ENCODE data around the gene WEE2.
A peak's percentile ranks its signal among the peaks of the same experiment; 100 is the strongest.

WEE2 gene

DNA sequence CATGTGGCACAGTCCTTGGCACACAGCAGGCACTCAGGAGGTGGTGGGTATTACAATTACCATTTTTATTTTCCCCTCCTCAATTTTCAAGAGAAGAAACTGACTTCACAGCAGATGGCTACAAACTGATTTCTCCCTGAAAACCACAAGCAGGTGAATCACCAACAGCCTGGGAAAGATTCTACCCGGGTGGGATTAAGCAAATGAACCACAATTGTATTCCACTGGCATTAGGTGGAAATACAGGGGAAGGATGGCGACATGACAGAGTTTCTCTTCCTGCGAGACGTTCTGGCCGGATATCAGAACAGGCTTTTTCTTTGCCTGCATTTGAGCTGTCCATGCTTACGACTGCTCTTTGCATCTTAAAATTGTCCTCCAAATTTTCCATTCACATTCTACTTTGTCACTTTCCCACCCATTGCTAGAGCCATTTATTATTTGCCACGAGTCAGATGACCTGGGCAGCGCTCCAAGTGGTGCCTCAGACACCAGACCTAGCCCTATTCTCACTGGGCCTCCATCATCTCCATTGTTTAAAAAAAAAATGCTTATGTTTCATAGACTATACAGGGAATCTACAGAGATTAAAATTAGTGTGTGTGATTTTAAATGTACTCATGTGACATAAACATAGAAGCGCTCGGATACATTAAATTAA is 10.8 kb upstream of the WEE2 start:
- TF ChIP-seq, protein P1, sequence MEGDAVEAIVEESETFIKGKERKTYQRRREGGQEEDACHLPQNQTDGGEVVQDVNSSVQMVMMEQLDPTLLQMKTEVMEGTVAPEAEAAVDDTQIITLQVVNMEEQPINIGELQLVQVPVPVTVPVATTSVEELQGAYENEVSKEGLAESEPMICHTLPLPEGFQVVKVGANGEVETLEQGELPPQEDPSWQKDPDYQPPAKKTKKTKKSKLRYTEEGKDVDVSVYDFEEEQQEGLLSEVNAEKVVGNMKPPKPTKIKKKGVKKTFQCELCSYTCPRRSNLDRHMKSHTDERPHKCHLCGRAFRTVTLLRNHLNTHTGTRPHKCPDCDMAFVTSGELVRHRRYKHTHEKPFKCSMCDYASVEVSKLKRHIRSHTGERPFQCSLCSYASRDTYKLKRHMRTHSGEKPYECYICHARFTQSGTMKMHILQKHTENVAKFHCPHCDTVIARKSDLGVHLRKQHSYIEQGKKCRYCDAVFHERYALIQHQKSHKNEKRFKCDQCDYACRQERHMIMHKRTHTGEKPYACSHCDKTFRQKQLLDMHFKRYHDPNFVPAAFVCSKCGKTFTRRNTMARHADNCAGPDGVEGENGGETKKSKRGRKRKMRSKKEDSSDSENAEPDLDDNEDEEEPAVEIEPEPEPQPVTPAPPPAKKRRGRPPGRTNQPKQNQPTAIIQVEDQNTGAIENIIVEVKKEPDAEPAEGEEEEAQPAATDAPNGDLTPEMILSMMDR (IDR thresholded peaks at IDR 0.05; ENCODE audit: low read depth, low read length): no peak
- peak in 1 of 2 donors; percentile 63 for DNase-seq (ENCODE audit: low read depth in 2 of 2)
- H3K4me3 ChIP-seq (replicated peaks in 1 of 2; ENCODE audit: low read depth in 2 of 2, low read length in 2 of 2): no peak overlapping the region

DNA sequence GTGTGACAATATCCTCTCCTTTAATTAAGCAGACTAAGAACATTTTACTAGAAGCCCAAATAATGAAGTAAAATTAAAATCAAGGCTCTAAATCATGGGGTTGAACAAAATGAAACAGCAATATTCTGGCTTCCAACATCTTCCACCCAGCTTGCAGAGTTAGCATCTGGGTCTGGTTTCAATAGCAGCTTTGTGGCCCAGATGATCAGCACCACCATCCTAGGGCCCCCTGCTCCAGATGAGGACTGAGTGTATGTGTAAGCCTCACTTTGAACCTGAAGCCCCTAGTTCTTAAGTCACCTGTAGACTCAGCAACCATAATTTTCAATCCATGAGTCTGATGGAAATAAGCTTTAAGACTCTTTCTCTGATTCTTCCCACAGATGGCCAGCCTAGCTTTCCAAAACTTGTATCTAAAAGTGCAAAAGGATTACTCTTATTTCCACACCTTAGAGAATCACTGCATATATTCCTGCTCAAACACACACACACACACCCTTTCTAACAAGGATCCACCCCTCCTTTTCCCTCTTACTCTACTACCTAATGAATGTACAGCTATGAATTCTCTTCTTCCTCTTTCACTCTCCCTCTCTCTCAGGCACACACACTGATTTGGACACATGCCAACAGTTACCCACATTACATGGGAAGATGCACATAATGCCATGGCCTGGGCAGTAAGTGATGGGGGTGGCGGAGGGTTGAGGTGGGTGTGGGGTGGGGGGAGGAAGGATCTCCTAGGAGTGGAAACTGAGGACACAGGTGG is 9.7 kb upstream of the WEE2 start:
- TF ChIP-seq, protein P1 (IDR thresholded peaks at IDR 0.05; ENCODE audit: low read depth, low read length): no peak
- DNase-seq (ENCODE audit: low read depth in 2 of 2): no peak
- no peak overlapping the region for H3K4me3 ChIP-seq (replicated peaks in 1 of 2; ENCODE audit: low read depth in 2 of 2, low read length in 2 of 2)

DNA sequence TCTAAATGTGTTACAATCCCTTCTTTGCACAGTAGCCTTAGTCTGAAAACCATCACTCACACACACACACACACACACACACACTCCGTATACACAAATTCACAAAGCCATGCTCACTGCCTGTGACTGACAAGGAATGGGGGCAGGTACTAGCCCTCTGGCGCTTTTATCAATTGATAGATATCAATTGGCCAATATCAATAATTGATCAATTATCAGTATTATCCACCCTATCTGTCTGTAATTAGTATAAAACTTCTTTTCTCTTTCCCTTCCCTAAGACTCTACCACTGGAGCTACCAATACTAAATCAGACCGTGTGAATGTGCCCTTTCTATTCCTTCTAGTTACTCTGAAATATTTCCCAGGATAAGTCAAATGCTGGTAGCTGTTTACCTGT is 8.3 kb upstream of the WEE2 start:
- H3K4me3 ChIP-seq (replicated peaks in 1 of 2; ENCODE audit: low read depth in 2 of 2, low read length in 2 of 2): no peak overlapping the region
- DNase-seq (ENCODE audit: low read depth in 2 of 2): no peak

DNA sequence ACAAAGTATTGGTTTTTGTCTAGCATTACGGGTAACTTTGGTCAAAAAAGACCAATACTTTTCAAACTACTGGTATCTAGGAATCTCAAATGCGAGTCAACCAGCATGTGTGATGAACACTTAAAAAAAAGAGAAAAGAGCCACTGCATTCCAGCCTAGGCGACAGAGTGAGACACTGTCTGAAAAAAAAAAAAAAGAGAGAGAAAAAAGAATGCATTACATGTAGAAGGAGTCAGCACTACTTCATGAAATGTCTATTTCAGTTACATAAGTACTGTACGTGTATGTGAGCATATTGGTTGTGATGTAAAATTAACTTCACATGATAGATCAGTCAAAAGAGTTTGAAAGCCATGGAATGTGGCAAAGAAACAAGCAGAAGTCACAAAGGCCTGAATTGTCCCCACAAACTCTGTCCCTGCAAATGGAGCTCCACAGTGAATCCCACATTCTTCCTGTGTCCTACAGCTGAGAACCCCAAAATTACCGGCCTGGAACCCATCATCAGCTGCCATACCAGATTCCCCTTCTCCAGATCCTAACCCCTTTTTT is 7.8 kb upstream of the WEE2 start:
- H3K4me3 ChIP-seq (replicated peaks in 1 of 2; ENCODE audit: low read depth in 2 of 2, low read length in 2 of 2): peak overlapping the region in 1 of 2 donors; percentile 59
- TF ChIP-seq, protein P1 (IDR thresholded peaks at IDR 0.05; ENCODE audit: low read depth, low read length): no peak
- no peak for DNase-seq (ENCODE audit: low read depth in 2 of 2)

More for the DNA sequence above, 8.3 kb upstream of the WEE2 start:
- TF ChIP-seq, protein P1 (IDR thresholded peaks at IDR 0.05; ENCODE audit: low read depth, low read length): no peak

DNA sequence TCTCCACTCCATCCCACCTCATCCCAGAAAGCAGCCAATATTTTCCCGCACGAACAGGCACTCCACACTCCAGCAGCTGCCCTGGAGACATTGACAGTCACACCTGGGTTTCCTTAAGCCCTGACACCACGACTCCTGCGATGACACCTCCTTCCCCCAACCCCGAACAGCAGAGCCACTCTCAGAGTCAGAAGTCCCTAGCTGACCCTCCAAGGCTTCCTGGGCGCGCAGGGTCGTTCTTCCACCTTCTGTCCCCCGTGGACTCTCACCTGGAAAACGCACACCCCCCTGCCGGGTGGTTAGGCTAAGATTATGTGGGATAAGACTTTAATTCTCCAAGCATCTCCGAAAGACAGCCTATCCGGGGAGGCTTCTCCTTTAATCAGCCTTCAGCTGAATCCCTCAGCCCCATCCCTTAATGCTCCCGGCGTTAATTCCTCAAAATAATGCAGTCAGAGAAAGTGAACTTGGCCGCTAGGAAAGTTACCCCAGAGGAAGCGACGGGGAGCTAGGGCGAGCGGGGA is 7.2 kb upstream of the WEE2 start:
- DNase-seq (ENCODE audit: low read depth in 2 of 2): no peak
- TF ChIP-seq, protein P1 (IDR thresholded peaks at IDR 0.05; ENCODE audit: low read depth, low read length): no peak
- peak overlapping the region; percentile 59 to 71 for H3K4me3 ChIP-seq (replicated peaks in 1 of 2; ENCODE audit: low read depth in 2 of 2, low read length in 2 of 2)

DNA sequence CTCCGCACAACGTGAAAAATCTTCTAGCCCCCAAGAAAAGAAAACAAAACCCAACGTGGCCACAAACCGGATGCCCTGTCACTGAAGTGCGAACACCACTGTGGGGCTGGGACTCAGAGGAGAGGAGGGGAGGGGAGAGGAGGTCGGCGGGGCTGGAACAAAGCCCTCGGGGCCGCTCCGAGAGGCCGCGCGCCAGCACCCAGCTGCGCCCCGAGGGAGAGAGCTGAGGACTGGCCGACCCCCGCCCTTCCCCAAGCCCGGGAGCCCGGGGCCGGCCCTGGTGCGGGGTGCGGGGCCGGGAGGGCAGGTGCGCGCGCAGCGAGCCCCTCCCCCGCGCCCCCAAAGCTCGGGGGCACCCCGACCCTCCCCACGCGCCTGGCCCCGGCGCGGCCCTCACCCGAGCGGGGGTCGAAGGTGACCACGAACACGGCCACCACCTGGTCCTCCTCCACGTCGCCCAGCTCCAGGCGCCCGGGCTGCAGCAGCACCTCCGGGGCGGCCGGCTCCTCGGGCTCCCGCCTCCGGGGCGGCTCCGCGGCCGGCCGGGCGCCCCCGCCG is 6.6 kb upstream of the WEE2 start:
- peak in 1 of 2 donors; percentile 30 for DNase-seq (ENCODE audit: low read depth in 2 of 2)
- H3K4me3 ChIP-seq (replicated peaks in 1 of 2; ENCODE audit: low read depth in 2 of 2, low read length in 2 of 2): peak overlapping the region; percentile 59 to 71
- TF ChIP-seq, protein P1 (IDR thresholded peaks at IDR 0.05; ENCODE audit: low read depth, low read length): no peak

Measured in cardiac fibroblast (primary cell).